Natural killer cell treated with Interleukin-12 subunit alpha and Interleukin-12 subunit beta and Interleukin-15 and Interleukin-18, amount 100 ng/mL, for 72 hours (primary cell): Measurements from ENCODE around the gene C2orf69. TPM values are rescaled to one million over a fixed set of nuclear protein-coding genes. Genes with fewer than 3 reads are reported as not detected.

Experiments used
- ATAC-seq, 2 donors: fragments of 150-1000 bp; cut with Tn5 transposase in 1 of 2; sonication (Bioruptor Pico), chemical (Tn5 transposase) in 1 of 2; 2 replicates each; pipeline ENCODE4 v1.10.0; 2021
- DNase-seq: peaks from one replicate; pipeline ENCODE4 v3.0.0; 2022; ENCODE audit warnings: low spot score
- H3K27ac Mint-ChIP-seq, 2 donors: 1 replicate in 1 of 2; 2 replicates in 1 of 2; pipeline ENCODE4 v1.8.0; 2022; ENCODE audit warnings: mixed read lengths in 2 of 2, mild to moderate bottlenecking in 1 of 2, moderate library complexity in 1 of 2
- H3K27me3 Mint-ChIP-seq, 2 donors: 1 replicate in 1 of 2; 2 replicates in 1 of 2; pipeline ENCODE4 v1.8.0; 2022; ENCODE audit warnings: mixed read lengths in 2 of 2
- H3K36me3 Mint-ChIP-seq: one replicate; pipeline ENCODE4 v1.8.0; 2022; ENCODE audit warnings: mixed read lengths
- H3K4me1 Mint-ChIP-seq, 2 donors: 1 replicate in 1 of 2; 2 replicates in 1 of 2; pipeline ENCODE4 v1.8.0; 2022; ENCODE audit warnings: low read depth in 2 of 2, mixed read lengths in 2 of 2, mild to moderate bottlenecking in 1 of 2
- H3K4me3 Mint-ChIP-seq: one replicate; pipeline ENCODE4 v1.8.0; 2022; ENCODE audit warnings: mixed read lengths
- H3K9me3 Mint-ChIP-seq: 2 replicates; pipeline ENCODE4 v1.8.0; 2022; ENCODE audit warnings: mixed read lengths
- total RNA-seq, 2 donors: library from RNA; stranded (reverse); gene quantifications; one replicate each; pipeline ENCODE4 v1.2.3, GENCODE V29; 2022

C2orf69 gene
- total RNA-seq, 2 donors from 2014 or later: 13.5 to 22.1 TPM

DNA sequence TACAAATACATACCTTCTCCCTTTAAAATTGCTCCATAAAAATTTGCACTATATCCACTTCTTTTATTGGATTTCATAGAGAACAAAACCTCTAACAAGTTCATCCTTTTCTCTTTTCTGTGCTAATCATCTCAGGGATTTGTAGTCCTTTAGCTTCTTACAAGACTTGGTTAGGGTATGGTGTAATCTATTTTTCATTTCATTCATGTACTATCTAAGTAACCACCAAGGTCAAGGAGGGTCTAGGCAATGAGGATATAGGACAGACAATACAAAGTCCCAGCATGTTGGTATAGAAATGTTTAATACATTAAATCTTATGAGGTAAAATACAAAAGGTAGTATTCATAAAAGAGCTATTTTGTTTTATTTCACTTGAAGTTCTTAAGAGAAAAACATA lies 17.5 kb downstream of the C2orf69 start:
- H3K27ac Mint-ChIP-seq: peak overlapping the region in 1 of 2 donors; percentile 15
- H3K9me3 Mint-ChIP-seq: no peaks in the 10 kb centered on the region
- DNase-seq (no peak), ATAC-seq (no peak)
- peaks cover 6% of the 10 kb centered on the region for H3K36me3 Mint-ChIP-seq
- peaks cover 0 to 5% of the 10 kb centered on the region in 2 donors for H3K4me1 Mint-ChIP-seq
- H3K27me3 Mint-ChIP-seq: no peaks in the 10 kb centered on the region
- no peak overlapping the region for H3K4me3 Mint-ChIP-seq

DNA sequence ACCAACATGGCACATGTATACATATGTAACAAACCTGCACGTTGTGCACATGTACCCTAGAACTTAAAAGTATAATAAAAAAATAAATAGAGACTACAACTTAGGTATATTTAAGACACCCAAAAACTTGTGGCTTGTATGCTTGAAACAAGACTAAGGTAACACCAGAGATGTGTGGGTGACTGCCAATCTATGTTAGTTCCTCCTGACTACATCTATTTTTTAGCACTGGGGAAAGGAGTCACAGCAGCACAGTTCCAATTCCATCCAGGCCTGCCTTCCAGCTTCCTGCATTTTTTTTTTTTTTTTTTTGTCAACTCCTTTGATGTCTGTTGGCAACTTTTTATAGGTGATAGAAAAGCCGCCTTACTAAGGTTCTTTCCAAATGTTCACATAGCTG lies 18.2 kb downstream of the C2orf69 start:
- H3K4me3 Mint-ChIP-seq: no peak overlapping the region
- H3K36me3 Mint-ChIP-seq: peaks cover 6% of the 10 kb centered on the region
- DNase-seq (no peak), ATAC-seq (no peak)
- peak overlapping the region in 1 of 2 donors; percentile 15 for H3K27ac Mint-ChIP-seq
- peaks cover 0 to 5% of the 10 kb centered on the region in 2 donors for H3K4me1 Mint-ChIP-seq
- no peaks in the 10 kb centered on the region for H3K9me3 Mint-ChIP-seq
- H3K27me3 Mint-ChIP-seq: no peaks in the 10 kb centered on the region

DNA sequence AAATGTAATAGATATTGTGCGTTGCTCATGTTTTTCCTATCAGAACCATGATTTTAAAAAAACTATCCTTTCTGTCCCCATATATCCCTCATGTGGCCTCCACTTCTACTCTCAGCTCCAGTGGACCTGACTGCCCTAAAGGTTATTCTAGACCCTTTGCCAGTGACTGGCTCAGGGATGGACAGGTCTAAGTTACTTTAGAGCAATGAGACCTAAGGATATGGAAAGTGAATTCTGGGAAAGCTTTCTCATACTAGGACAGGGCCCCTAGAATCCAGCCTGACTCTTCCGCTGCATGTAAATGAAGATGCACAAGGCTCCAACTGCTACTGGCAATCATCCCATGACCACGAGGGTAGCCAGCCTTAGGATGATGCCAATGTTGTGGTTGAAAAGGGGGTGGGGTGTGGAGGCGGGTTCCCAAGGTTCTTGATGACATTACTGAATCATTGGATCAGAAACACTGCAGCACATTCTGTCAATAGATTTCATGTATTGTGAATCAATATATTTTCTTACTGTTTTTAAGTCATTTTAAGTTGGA lies 21.3 kb downstream of the C2orf69 start:
- Mint-ChIP-seq H3K27me3 (no peaks in the 10 kb centered on the region), H3K4me3 (no peak overlapping the region), H3K36me3 (no peaks in the 10 kb centered on the region), H3K4me1 (no peaks in the 10 kb centered on the region), H3K27ac (no peak overlapping the region), H3K9me3 (no peaks in the 10 kb centered on the region)
- DNase-seq (no peak), ATAC-seq (no peak)

DNA sequence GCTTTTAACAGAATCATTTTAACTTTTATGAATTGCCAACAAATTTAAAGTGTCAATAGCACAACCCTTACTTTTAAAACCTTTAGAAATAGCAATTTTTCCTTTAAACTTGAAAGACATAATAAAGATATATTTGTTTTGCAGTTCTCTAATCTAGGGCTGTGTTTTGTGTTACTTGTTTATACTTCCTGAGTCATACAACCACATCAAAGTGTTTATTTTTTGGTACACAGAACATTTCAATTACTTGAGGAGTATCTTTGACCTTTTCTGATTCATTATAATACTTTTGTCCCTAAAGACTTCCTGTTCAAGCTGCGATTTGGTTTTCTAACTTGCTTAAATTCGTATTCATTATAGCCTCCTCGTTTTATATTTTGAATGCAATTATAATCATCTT lies 22.4 kb downstream of the C2orf69 start:
- Mint-ChIP-seq H3K27me3 (no peaks in the 10 kb centered on the region), H3K9me3 (no peaks in the 10 kb centered on the region), H3K36me3 (peaks cover under 1% of the 10 kb centered on the region), H3K27ac (no peak overlapping the region), H3K4me1 (no peaks in the 10 kb centered on the region), H3K4me3 (no peak overlapping the region)
- DNase-seq (no peak), ATAC-seq (no peak)

DNA sequence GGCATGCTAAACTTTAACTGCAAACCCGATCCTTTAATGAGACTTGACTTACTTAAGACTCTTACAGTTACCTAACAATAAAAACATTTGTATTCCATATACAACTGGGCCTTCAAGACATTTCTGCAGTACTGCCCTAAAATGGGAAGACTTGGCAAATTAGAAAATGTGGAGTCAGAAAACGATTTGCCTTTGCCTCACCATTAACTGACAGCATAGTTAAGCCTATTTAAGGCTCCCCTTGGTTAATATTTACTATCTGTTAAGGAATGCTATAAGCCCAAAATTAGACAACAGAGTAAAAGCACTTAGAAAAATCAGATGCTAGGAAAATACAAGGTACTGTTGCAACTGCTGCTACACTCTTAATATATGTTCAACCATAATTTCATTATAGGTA lies 25.5 kb downstream of the C2orf69 start:
- Mint-ChIP-seq H3K36me3 (peaks cover 9% of the 10 kb centered on the region), H3K27me3 (no peaks in the 10 kb centered on the region), H3K4me1 (no peaks in the 10 kb centered on the region), H3K9me3 (no peaks in the 10 kb centered on the region), H3K27ac (no peak overlapping the region), H3K4me3 (no peak overlapping the region)
- no peak for DNase-seq
- no peak for ATAC-seq

DNA sequence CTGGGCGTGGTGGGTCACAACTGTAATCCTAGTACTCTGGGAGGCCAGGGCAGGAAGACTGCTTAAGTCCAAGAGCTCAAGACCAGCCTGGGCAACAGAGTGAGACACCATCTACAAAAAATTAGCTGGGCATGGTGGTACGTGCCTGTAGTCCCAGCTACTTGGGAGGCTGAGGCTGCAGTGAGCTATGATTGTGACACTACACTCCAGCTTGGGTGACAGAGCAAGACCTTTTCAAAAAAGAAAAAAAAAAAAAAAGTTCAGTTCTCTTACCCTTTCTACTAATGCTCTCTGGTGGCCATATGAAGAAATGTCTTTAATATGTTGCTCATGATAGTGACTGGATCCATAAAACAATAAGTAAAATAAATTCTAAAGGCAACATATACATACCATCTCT lies 29.3 kb downstream of the C2orf69 start:
- no peaks in the 10 kb centered on the region for H3K27me3 Mint-ChIP-seq
- H3K4me1 Mint-ChIP-seq: peaks cover 5 to 9% of the 10 kb centered on the region in 2 donors
- ATAC-seq (no peak), DNase-seq (no peak)
- no peaks in the 10 kb centered on the region for H3K9me3 Mint-ChIP-seq
- no peak overlapping the region for H3K27ac Mint-ChIP-seq
- no peak overlapping the region for H3K4me3 Mint-ChIP-seq
- H3K36me3 Mint-ChIP-seq: peaks cover 15% of the 10 kb centered on the region

DNA sequence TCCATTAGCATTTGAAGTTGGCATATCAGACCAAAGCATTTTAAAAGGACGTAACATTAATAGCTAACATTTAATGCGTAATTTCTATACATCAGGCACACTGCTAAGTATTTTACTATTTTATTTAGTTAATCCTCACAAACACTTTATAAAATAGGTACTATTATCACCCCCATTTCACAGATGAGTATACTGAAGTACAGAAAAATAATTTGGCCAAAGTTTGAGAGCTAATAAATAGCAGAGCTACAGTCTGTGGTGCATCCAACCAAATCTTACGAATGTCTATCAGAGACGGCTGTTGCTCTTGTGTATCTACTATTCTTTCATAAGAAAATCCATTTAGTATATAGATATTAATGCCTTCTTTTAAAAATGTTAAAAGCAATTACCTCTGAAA lies 32.3 kb downstream of the C2orf69 start:
- H3K27ac Mint-ChIP-seq: no peak overlapping the region
- ATAC-seq: no peak

DNA sequence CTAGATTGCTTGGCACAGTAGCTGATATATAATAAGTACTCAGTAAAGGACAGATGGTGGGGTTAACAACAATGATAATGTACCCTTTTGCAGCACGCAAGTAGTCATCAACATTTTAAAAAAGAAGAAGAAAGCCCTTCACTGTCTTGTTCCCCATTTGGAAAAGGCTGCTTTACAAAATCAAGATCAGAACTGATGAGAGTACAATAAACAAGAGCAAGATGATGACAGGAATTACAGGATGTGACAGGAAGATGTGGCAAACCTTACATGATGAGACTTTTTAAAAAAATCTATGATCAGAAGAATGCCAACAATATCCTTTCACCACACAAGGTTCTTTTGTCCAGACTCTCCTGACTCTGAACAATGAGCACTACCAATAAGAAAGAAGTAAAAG lies 35.1 kb downstream of the C2orf69 start:
- peaks cover 23% of the 10 kb centered on the region for H3K36me3 Mint-ChIP-seq
- H3K9me3 Mint-ChIP-seq: no peaks in the 10 kb centered on the region
- H3K4me3 Mint-ChIP-seq: no peak overlapping the region
- ATAC-seq (no peak), DNase-seq (no peak)
- H3K4me1 Mint-ChIP-seq: peaks cover 16 to 19% of the 10 kb centered on the region in 2 donors
- no peak overlapping the region for H3K27ac Mint-ChIP-seq
- H3K27me3 Mint-ChIP-seq: no peaks in the 10 kb centered on the region

More for the DNA sequence above, 32.3 kb downstream of the C2orf69 start:
- peaks cover 24% of the 10 kb centered on the region for H3K36me3 Mint-ChIP-seq
- H3K4me3 Mint-ChIP-seq: no peak overlapping the region
- no peak for DNase-seq
- H3K27me3 Mint-ChIP-seq: no peaks in the 10 kb centered on the region
- peaks cover 9 to 11% of the 10 kb centered on the region in 2 donors for H3K4me1 Mint-ChIP-seq
- no peaks in the 10 kb centered on the region for H3K9me3 Mint-ChIP-seq

DNA sequence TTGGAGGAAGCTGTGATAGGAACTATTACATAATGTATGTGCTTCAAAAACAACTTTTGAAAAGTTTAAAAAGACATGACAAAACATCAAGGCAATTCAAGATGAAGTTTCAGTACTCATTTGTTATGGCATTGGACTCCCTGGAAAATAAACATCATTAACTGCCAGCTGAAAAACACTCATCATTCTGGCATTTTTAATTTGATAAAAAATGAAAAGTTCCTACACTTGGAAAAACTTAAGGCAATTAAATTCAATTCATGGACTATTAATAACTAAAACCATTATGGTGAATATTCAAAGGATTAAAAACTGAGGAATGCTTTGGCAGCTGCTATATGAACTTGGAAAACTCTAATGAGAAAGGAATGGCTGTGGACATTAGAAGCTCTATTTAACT lies 35.7 kb downstream of the C2orf69 start:
- Mint-ChIP-seq H3K4me3 (no peak overlapping the region), H3K36me3 (peaks cover 23% of the 10 kb centered on the region), H3K27ac (no peak overlapping the region), H3K4me1 (peaks cover 19% of the 10 kb centered on the region in 2 donors), H3K27me3 (no peaks in the 10 kb centered on the region), H3K9me3 (no peaks in the 10 kb centered on the region)
- DNase-seq (no peak), ATAC-seq (no peak)

DNA sequence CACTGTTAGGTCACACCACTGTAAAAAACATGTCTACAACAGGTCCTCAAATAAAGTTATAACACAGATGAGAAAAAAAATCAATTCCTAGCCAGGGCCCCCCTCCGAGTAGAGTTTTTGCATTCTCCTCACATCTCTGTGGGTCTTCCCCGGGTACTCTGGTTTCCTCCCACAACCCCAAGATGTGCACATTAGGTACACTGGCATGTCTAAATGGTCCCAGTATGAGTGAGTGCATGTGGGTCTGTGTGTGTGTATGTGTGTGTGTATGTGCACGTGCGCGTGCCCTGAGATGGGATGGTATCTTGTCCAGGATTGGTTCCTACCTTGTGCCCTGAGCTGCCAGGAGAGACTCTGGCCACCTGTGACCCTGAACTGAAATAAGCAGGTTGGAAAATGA lies 39.3 kb downstream of the C2orf69 start:
- Mint-ChIP-seq H3K27ac (peak overlapping the region; percentile 47 to 50), H3K4me3 (peak overlapping the region; percentile 55), H3K9me3 (no peaks in the 10 kb centered on the region), H3K4me1 (peaks cover 19 to 27% of the 10 kb centered on the region in 2 donors), H3K27me3 (no peaks in the 10 kb centered on the region), H3K36me3 (peaks cover 17% of the 10 kb centered on the region)
- ATAC-seq: no peak
- no peak for DNase-seq

DNA sequence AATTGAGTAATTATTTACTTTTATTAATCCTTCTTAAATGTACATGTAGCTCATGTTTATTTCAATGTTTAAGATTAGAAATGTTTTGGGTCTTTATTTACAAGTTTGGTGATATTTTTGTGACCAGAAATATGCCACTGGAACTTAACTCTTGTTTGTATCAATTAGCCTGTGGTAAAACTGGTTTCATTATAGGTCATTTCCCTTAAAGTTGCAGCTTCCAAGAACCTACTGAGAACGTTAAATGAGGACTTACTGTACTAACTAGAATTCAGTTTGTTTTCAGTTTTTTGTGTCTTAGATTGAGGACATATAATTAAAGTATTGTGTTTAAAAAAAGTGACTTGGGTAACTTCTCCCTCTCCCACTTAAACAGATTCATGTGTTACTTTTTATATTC lies 39.9 kb downstream of the C2orf69 start:
- Mint-ChIP-seq H3K4me3 (peak overlapping the region; percentile 70), H3K27me3 (no peaks in the 10 kb centered on the region), H3K27ac (peak overlapping the region; percentile 47 to 50), H3K9me3 (no peaks in the 10 kb centered on the region), H3K4me1 (peaks cover 19 to 26% of the 10 kb centered on the region in 2 donors), H3K36me3 (peaks cover 17% of the 10 kb centered on the region)
- ATAC-seq: no peak
- no peak for DNase-seq

DNA sequence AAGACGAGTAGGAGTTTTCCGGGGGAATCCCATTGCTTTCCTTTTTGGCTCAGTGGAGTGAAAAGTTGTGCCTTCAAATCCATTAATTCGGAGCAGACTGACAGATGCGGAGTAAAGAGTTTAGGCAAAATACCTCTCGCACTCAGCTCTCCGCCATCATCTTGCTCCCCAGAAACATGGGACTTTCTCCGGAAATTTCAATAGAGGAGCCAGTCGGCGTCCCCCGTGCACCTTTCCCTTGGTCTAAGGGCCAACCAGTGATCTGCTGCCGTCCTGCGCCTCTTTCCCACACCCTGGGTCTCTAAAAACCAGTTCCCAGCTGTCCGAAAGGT lies 43.9 kb downstream of the C2orf69 start:
- peak; percentile 62 to 70 for ATAC-seq
- H3K27me3 Mint-ChIP-seq: no peaks in the 10 kb centered on the region
- no peaks in the 10 kb centered on the region for H3K9me3 Mint-ChIP-seq
- H3K36me3 Mint-ChIP-seq: peaks cover 7% of the 10 kb centered on the region
- DNase-seq: no peak
- H3K4me1 Mint-ChIP-seq: peaks cover 39 to 50% of the 10 kb centered on the region in 2 donors
- H3K4me3 Mint-ChIP-seq: peak overlapping the region; percentile 97
- peak overlapping the region; percentile 94 to 96 for H3K27ac Mint-ChIP-seq

DNA sequence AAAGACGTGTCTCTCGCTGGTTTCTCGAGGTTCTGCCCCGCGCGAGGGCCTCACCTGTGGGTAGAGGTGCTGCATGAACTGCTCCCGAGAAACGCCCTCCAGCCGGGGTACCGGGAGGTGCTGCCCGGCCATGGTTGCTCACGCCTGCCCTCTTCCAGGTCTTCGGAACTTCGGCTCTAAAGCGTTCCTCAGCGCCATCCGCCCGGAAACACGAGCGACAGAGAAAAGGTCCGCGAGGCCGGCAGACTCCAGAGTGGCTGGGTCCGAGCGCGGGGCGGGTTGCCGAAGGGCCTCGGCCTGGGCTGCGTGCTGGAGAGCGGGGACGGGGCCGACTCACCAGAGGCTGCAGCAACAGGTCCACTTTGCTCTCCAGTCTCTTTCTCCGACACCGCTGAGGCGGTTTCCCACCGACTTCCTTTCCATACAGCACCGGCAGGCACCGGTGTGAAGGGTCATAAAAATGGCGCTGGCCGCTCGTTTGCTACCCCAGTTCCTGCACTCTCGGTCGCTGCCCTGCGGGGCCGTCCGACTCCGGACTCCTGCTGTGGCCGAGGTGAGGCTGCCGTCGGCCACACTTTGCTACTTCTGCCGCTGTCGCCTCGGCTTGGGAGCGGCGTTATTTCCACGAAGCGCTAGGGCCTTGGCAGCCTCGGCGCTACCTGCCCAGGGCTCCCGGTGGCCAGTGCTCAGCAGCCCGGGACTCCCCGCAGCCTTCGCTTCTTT lies 44.4 kb downstream of the C2orf69 start, which contains the start of the genes MAIP1 and TYW5:
Gene MAIP1, plus strand, starts transcription at position 244 of the 723 bp plus-strand sequence. Its CDS starts 217 bp downstream, at position 461.
Gene TYW5, minus strand, starts transcription at position 153 of the 723 bp plus-strand sequence. Its CDS starts 21 bp downstream, at position 132.
- no peaks in the 10 kb centered on the region for H3K9me3 Mint-ChIP-seq
- peaks cover 36 to 45% of the 10 kb centered on the region in 2 donors for H3K4me1 Mint-ChIP-seq
- H3K27ac Mint-ChIP-seq: peak within 1 kb of the TSS; percentile 94 to 96
- ATAC-seq: peak; percentile 94 to 95
- H3K27me3 Mint-ChIP-seq: no peaks in the 10 kb centered on the region
- peaks cover 2% of the 10 kb centered on the region for H3K36me3 Mint-ChIP-seq
- peak; percentile 82 for DNase-seq
- H3K4me3 Mint-ChIP-seq: peak within 1 kb of the TSS; percentile 97

DNA sequence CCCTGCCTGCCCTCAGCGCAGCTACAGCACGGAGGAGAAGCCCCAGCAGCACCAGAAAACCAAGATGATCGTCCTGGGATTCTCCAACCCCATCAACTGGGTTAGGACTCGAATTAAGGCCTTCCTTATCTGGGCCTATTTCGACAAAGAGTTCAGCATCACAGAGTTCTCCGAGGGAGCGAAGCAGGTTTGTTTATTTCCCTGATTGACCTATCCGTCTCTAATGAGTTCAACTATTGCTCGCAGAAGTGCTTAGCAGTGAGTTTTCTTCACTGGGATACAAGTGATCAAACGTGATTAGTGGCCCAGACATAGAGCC lies 44.9 kb downstream of the C2orf69 start:
- Mint-ChIP-seq H3K4me3 (peak overlapping the region; percentile 97), H3K36me3 (no peaks in the 10 kb centered on the region), H3K9me3 (no peaks in the 10 kb centered on the region), H3K4me1 (peaks cover 34 to 42% of the 10 kb centered on the region in 2 donors), H3K27me3 (no peaks in the 10 kb centered on the region), H3K27ac (peak overlapping the region; percentile 94 to 96)
- DNase-seq (no peak), ATAC-seq (no peak)
